Activated T-cell treated with anti-CD3 and anti-CD28 coated beads for 24 hours (primary cell): ENCODE results near the gene FNDC10.

Experiments
- DNase-seq: peaks from one replicate; pipeline ENCODE4 v3.0.0-alpha.2; 2020; ENCODE audit warnings: low read depth

FNDC10 gene

DNA sequence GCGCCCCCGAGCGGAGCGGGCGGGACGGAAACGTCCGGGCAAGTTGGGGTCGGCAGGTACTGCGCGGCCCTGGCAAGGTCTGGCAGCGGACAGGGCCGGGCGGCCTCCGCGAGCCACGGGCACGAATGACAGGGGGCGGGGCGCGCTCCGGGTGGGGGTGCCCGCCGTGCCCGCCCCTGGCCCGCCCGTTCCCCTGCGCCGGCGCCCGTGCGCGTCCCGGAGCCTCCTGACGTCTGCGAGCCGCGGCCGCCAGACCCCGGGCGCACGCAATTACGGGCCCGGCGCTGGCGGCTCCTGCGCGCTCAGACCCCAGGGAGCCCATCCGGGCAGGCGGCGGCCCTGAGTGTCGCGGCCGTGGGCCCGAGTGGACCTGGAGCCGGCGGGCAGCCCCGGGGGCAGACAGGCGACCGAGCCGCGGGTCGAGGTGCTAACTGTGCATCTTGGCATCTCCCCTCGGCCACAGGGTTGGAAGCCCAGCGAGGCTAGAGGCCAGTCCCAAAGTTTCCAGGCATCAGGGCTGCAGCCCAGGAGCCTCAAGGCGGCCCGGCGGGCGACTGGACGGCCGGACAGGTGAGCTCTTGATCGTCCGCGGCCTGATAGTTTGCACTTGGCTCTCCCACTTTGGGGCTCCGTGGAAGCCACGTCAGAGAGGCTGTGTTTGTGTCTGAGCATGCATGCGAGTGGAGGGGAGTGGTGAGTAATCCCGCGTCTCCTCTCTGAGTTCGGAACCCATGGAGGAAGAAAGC is 16.3 kb upstream of the FNDC10 start:
- no peak for DNase-seq

DNA sequence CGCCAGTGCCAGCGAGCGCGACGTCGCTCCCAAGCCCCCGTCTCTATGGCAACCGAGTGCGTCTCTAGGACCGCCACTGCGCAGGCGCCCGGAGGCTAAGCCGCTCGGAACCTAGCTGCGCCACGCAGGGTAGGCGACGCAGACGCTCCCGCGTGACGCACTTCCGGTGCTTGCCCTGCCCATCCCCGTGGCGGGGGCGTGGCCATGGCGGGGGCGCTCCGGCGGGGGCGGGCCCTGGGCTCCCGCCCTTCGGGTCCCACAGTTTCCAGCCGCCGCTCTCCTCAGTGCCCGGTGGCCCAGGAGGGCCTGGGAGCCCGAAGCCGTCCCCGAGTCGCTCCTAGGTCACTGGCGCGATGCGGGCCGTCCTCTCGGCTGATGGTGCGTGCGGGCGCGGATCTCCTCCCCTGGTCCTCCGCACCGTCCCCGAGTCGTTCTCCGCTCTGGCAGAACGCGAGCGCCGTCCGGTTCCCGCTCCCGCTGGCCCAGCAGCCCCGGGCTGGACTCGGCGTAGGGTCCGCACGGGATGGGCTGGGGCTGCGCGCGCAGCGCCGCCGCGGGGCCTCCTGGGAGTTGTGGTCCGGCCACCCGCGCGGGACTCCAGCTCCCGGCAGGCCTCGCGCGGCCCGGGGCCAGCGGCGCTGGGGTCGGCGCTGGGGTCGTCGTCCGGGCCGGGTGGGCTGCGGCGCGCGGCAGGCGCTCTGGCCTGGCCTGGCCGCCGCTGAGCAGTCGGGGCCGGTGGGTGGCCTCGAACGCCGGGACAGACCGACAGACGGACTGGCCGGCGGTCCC is 15.5 kb upstream of the FNDC10 start, which contains the start of gene MIB2:
Gene MIB2, plus strand, starts transcription at position 245 of the 789 bp plus-strand sequence. CDS start 7,953 bp downstream, outside the sequence.
- peak; percentile 96 for DNase-seq

DNA sequence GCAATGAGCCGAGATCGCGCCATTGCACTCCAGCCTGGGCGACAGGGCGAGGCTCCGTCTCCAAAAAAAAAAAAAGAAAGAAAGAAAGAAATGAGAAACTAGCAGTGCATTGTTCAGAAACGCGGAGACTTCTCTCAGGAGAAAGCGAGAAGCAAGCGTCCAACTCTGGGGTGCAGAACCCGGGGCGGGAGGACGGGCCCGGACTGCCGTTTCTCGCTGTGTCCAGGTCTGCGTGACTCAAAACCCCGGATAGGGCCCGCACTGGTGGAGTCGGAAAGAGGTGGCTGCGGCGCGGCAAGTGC is 15.0 kb upstream of the FNDC10 start:
- DNase-seq, result no peak

DNA sequence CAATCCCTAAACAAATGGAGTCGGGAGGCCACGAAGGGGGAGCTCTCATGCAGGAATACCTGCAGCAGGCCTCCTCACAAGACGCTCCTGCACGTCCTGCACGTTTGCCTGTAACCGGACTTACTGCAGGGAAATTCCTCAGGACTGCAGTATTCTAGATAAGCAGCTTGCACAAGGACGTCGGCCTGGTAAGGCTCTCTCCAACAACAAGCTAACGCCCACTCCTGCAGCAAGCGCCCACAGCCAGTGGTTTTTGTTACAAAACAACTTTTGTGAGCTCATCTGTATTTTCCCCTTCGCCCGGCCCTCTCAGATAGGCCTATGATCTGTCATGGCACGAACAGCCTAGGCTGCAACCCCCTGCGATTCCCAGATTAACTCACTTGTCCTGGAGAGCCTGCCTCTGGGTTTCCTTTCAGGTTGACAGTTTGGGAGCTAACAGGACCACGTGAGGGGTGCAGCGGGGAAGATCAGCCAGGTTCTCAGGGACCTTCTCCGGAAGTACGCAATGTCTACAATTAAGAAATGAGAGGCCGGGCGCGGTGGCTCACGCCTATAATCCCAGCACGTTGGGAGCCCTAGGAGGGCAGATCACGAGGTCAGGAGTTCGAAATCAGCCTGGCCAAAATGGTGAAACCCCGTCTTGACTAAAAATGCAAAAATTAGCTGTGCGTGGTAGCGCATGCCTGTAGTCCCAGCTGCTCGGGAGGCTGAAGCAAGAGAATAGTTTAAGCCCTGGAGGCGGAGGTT is 14.4 kb upstream of the FNDC10 start:
- DNase-seq, result peak; percentile 40

DNA sequence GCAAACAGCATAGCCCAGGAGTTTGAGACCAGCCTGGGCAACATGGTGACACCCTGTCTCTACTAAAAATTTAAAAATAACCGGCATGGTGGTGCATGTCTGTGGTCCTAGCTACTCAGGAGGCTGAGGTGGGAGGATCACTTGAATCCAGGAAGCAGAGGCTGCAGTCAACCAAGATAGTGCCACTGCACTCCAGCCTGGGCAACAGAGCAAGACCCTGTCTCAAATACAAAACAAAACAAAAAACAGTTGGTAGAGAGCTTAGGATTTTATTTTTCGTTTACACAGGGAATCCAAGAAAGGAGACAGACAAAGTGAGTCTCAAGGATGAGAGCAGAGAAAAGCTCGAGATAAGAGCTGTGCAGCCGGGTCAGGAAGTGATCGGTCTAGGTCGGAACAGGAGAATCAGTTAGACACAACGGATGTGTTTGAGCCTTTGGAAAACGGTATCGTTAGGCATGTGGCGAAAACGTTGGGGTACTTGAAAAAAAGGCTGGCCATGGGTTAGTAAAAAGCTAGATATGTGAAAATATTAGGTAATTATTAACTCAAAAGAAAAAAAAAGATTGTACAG is 13.7 kb upstream of the FNDC10 start:
- no peak for DNase-seq

DNA sequence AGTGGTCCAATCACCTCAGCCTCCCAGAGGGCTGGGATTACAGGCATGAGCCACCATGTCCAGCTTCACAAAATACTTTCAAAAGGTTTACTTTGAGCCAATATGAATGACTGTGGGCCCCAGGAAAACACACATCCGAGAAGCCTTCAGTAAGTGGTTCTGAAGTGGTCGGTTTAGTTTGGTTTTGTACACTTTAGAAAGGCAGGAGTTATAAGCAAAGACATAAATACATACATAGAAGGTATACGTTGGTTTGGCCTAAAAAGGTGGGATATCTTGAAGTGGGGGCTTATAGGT is 12.1 kb upstream of the FNDC10 start:
- DNase-seq, result no peak

DNA sequence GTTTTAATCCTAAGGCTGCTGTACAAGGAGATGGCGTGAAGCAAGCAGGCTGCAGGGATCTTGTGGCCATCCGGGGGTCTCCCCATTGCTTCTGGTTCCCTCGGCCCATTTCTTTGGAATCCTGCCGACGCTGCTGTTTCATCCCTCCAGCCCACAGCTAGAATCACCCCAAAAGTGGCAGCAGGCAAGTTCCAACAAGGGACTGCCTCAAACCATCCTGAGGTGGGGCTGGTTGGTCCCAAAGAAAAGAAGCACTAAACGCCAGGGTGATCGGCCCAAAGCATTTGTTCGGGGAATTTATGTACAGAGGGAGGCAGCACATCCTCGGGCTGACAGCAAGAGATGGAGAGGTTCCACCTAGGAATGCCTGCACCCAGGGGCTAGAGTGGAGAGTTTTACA is 10.9 kb upstream of the FNDC10 start:
- DNase-seq, result no peak

DNA sequence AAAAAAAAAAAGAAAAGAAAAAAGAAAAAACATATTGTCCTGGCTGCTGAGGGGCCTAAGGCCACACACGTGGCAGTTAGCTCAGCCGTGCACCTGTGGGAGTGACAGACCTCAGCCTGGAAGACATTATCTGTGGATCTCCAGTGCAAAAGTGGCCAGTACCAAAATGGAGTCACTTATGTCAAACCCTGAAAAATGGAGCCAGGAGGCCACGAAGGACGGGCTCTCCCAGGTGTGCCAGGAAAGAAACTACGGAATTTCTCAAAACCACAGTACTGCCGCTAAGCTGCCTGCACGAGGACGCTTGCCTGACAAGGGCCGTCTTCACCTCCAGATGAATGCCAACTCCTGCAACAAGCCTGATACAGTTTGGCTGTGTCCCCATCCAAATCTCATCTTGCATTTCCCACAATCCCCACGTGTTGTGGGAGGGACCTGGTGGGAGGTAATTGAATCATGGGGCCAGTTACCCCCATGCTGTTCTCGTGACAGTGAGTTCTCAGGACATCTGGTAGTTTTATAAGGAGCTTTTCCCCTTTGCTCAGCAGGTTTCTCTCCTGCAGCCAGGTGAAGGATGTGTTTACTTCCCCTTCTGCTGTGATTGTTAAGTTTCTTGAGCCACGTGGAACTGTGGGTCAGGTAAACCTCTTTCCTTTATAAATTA is 10.0 kb upstream of the FNDC10 start:
- DNase-seq, result no peak

DNA sequence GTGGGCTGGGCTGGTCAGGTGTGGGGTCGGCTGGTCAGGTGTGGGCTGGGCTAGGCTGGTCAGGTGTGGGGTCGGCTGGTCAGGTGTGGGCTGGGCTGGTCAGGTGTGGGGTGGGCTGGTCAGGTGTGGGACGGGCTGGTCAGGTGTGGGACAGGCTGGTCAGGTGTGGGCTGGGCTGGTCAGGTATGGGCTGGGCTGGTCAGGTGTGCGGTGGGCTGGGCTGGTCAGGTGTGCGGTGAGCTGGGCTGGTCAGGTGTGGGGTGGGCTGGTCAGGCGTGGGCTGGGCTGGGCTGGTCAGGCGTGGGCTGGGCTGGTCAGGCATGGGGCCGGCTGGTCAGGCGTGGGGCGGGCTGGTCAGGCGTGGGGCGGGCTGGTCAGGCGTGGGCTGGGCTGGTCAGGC is 6.3 kb upstream of the FNDC10 start:
- DNase-seq, result no peak

DNA sequence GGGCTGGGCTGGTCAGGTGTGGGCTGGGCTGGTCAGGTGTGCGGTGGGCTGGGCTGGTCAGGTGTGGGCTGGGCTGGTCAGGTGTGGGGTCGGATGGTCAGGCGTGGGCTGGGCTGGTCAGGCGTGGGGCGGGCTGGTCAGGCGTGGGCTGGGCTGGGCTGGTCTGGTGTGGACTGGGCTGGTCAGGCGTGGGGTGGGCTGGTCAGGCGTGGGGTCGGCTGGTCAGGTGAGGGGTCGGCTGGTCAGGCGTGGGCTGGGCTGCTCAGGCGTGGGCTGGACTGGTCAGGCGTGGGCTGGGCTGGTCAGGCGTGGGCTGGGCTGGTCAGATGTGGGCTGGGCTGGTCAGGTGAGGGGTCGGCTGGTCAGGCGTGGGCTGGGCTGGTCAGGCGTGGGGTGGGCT is 5.8 kb upstream of the FNDC10 start:
- DNase-seq, result no peak

DNA sequence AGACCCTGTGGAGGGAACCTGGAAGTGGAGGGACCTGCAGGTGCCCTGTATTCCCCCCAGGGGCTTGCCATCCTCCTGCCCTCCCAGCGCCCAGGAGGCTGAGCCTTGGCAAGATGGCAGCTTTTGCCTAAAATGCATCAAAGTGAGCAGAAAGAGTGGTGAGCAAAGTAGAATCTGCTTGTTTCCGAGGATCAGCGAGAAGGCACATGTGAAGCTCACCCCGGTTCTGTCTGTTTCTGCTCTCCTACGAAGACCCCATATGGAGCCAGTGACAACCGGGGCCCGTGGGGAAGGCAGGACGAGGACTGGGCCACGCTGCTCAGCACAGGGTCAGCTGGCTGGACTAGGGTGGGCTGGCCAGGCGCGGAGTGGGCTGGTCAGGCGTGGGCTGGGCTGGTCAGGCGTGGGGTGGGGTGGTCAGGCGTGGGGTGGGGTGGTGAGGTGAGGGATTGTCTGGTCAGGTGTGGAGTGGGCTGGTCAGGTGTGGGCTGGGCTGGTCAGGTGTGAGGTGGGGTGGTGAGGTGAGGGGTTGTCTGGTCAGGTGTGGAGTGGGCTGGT is 5.2 kb upstream of the FNDC10 start:
- no peak for DNase-seq

DNA sequence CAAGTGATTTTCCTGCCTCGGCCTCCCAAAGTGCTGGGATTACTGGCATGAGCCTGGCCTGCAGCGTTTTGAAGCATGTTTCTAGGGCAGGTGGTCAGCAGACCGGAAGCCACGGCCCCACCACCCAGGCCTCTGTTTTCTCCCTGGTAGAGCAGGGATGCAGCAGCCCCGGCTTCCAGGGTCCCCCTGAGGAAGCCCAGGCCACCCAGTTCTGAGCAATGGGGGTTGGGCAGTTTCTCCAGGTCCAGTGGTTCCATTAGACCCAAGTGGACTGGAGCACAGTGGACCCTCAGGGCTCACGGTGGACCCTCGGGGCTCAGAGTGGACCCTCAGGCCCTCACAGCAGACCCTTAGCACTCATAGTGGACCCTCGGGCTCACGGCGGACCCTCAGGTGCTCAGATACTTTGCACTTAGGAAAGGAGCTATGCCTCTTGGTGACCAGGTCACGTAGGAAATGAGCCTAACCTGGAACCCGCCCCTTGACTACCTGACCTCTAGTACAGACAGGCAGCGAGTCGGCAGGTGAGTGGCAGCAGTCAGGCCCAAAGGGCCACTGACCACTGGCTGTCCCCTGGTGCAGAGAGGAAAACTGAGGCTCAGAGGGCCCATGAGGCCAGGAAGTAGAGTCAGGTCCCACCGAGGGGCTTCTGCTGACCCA is 4.6 kb upstream of the FNDC10 start:
- no peak for DNase-seq

DNA sequence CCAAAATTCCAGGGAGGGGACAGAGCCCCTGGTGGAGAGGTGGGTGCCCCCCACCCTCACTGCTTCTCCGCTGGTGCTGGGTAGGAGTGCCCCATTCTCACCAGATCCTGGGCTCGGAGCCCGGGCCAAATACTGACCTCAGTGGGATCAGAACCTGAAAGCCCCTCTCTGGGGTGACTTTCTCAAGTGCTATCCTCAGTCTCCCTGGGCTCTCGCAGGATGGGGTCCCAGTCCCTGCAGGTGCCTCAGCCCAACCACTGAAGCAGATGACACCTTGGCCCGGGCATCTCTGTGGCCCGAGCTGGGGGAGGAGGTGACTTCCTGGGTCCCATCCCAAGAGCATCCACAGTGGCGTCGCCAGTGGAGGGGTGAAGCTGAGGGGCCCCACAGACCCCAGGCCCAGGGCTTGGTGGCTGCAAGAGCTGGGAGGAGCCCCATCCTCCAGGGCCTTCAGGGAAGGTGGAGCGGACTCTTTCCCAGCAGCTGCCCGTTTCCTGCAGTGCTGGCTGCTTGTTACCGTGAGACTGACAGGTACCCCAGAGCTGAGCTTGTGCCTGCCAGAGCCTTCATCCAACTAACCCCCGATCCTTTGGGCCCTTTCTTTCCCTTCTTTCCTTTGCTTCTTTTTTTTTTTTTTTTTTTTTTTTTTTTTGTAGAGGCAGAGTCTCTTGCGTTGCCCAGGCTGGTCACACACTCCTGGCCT is 3.9 kb upstream of the FNDC10 start:
- DNase-seq, result no peak

DNA sequence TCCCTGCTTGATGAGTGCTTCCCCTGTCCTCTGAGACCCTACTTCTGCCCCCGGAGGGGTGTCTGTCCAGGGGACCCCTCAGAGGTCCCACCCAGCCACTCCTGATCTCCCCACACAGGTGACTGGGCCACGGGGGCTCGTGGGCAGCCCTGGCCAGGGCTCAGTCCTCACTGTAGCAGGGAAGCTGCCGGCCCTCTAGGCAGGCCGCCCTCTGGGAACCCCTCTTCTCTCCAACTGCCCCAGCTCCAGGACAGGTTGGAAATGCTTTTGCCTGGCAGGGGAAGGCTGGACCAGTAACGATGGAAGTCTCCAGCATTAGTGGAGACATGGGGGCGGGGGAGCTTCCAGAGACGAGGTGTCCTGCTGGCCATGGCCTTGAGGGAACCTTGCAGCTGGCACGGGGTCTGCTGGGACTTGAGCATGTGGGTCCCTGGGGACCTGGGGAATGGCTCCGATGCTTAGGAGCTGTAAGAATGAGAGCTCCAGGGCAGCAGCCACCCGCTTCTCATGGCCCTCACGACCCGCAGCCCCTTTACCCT is 3.1 kb upstream of the FNDC10 start:
- no peak for DNase-seq

DNA sequence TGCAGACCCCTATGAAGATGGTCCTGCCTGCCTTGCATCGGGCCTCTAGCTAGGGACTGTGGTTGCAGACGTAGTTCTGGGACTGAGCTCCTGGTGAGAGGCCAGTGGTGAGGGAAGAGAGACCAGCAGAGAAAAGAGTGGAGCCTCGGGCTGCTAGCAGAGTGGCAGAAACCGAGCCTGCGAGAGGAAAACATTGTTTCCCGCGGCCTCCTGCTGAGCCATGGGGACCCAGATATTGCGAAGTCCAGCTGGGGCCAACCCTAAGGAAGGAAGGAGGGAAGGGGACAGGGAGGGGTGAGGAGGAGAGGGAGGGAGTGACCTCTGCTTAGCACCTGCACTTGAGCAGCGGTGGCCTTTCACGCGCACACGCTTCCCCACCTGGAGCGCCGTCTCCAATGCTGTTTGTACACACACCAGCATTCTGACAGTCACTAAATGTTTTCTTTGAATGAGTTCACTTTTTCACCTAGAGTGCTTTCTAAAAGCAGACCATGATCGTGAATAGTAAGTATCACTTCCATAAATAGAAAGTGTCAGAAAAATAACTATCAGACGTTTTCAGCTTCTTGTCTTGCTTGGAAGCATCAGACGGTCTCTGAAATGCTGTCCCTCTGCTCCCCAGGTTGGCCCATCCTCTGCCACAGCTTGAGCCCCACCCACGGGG is 2.5 kb upstream of the FNDC10 start:
- DNase-seq, result no peak

DNA sequence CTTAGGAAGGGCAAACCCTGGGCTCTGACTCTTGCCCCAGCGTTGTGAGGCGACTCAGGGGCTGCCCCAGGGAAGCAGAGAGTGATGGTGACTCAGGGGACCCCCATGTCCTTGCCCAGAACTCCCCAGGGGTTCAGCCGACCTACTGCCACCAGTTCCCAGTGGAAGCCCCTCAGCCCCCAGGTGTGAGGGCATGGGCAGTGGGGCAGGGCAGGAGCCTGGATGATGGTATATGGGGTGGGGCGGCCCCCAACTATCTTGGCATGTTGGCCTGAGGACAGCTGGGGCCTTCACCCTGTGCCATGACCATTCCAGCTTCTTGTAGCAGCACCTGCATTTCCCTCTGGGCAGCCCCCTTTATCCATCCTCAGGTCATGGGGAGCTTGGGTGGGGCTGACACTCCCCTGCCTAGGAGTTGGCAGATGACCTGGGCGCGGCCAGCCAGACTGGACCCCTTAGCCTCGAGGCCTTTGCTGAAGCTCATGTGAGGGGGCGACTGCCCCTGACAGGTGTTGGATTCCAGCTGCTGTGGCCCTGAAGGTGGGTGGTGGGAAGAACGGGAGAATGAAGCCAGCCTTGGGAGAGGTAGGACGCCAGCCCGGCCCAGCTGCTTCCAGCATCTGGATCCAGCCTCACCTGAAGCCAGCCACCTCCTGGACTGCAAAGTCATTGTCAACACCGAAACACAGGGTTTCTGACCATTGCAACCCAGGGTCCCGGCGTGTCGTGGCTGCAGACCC is 1.8 kb upstream of the FNDC10 start:
- no peak for DNase-seq

DNA sequence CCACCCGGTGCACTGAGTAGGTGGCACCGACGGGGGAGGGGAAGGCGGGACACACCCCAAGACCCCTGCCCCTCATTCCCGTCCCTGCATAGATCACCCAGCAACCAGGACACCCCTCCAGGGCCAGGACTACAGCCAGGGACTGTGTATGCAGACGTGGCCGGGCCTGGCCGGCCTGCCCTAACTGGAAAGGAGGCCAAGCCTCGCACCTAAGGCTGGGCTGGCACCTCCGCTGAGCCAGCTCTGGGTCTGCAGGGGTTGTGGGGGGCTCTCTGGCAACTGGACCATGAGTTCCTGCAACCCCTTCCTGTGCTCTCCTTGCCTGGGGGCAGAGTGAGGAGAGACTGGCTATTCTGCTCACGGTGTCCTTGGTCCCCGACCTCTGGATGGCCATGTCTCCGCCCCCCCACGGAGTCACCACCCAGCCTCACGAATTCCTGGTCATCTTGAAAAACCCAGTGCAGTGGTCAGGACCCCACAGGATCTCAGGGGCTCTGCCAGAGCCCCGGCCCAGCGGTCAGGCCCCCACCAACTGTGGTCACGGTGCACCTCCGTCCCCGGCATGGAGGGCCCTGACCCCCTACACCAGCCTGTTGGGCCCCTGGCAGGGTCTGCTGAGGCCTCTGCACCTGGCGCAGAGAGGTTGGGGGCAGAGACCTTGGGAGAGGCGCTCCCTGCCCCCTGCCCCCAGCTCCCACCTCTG is 1.1 kb upstream of the FNDC10 start:
- no peak for DNase-seq
